Measurements from ENCODE around the gene PDGFB. TPM values are rescaled to one million over a fixed set of nuclear protein-coding genes. Genes with fewer than 3 reads are reported as not detected.

PDGFB gene
- total RNA-seq, 6 donors from 2014 or later: 15.4 to 41.7 (median 24.1) TPM

DNA sequence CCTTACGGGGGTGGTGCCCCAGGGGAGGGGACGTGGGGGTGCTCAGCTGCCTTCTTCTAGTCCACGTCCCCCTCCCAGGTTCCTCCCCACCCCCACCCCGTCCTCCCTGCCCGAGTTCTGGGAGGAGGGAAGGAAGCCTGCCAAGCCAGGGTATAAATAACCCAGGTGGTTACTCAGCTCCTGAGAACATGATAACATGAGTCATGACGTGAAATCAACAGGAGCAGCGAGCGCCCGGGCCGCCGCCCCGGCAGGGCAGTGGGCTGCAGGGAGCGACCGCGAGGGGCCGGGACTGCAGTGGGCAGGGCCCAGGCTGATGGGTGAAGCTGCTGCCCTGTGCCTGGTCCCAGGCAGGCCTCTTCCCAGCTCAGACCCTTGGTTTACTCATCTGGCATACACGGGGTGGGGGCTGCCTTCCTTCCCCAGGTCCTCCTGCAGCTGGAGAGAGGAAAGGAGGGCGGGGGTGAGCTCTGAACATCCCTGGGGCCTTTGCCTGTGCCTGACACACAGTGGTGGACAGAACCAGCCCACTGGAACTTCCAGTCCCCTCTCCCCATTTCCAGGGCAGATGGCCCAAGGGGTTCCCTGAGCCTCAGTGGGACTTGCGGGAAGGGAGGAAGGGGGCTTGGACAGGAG lies 8.8 kb upstream of the PDGFB start:
- H3K27ac ChIP-seq: peak overlapping the region; percentile 78 to 84 (median 84)
- TF ChIP-seq EP300 (IDR thresholded peaks at IDR 0.05) (peak in 2 of 4 donors; percentile 46 to 59), POLR2A (IDR thresholded peaks at IDR 0.05) (peak in 1 of 4 donors; percentile 21), POLR2AphosphoS5 (IDR thresholded peaks at IDR 0.05) (peak in 1 of 2 donors; percentile 61)
- TF ChIP-seq, protein P1, sequence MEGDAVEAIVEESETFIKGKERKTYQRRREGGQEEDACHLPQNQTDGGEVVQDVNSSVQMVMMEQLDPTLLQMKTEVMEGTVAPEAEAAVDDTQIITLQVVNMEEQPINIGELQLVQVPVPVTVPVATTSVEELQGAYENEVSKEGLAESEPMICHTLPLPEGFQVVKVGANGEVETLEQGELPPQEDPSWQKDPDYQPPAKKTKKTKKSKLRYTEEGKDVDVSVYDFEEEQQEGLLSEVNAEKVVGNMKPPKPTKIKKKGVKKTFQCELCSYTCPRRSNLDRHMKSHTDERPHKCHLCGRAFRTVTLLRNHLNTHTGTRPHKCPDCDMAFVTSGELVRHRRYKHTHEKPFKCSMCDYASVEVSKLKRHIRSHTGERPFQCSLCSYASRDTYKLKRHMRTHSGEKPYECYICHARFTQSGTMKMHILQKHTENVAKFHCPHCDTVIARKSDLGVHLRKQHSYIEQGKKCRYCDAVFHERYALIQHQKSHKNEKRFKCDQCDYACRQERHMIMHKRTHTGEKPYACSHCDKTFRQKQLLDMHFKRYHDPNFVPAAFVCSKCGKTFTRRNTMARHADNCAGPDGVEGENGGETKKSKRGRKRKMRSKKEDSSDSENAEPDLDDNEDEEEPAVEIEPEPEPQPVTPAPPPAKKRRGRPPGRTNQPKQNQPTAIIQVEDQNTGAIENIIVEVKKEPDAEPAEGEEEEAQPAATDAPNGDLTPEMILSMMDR (IDR thresholded peaks at IDR 0.05): peak in 1 of 6 experiments; percentile 24
- WGBS, 2 donors: 16 to 18% methylated on average over 12 to 19 of the region's 19 CpGs
- H3K36me3 ChIP-seq: no peaks in the 10 kb centered on the region
- no peaks in the 10 kb centered on the region for H3K27me3 ChIP-seq
- H3K9me3 ChIP-seq: no peaks in the 10 kb centered on the region
- H3K4me1 ChIP-seq: peaks cover 34 to 60% (median 49%) of the 10 kb centered on the region in 4 donors
- no peak overlapping the region for H3K4me3 ChIP-seq
- peak; percentile 11 to 35 for ATAC-seq (ENCODE audit: low FRiP score in 2 of 2)
- peak; percentile 81 to 87 for DNase-seq

DNA sequence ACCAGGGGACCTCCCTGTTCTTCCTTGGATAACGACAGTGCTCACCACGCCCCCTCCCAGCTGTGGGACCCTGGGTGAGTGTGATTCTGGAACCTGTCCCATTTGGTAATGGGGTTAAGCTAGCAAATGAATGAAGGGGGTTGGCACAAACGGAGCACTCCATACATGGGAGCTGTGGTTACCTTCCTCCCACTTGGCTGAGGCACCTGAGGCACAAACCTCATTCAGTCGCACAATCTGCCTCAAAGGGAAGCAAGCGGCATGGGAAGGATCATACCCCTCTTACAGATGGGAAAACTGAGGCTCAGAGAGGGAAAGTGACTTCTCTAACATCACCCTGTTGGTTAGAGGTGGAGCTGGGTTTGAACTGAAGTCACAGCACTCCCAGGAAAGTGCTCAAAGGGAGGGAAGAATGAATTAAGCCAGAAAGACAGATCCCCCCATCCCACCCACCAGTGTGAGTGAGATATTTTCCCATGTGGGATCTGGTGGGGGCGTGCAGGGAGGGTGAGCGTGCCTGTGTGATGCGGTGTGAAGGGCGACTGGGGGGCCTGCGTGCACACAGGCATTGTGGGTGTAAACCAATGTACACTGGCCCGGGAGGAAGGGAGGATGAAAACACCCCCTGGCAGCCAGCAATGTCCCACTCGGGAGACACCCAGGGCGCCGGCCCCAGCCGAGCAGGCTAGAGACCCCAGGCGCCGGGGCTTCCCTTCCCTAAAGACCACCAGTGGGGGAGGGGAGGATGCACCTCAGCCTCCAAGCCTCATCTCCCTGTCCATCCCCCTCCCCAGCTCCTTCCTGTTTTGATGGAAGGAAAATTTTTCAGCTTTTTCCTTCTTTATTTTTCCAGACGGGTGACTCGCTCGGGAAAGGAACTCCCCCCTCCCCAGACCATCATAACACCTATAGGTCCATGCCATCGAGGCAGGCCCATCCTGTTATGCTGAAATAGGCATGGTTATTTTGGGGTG lies 8.0 kb upstream of the PDGFB start:
- ATAC-seq (ENCODE audit: low FRiP score in 2 of 2) (no peak), DNase-seq (peak in 1 of 2 donors; percentile 77)
- no peaks in the 10 kb centered on the region for H3K36me3 ChIP-seq
- H3K27me3 ChIP-seq: no peaks in the 10 kb centered on the region
- TF ChIP-seq POLR2AphosphoS5 (IDR thresholded peaks at IDR 0.05) (peak in 1 of 2 donors; percentile 5), EP300 (IDR thresholded peaks at IDR 0.05) (peak in 1 of 4 donors; percentile 10)
- TF ChIP-seq, protein P1 (IDR thresholded peaks at IDR 0.05): no peak
- no peaks in the 10 kb centered on the region for H3K9me3 ChIP-seq
- H3K4me3 ChIP-seq: no peak overlapping the region
- H3K4me1 ChIP-seq: peaks cover 34 to 60% (median 49%) of the 10 kb centered on the region in 4 donors
- WGBS, 2 donors: 25 to 28% methylated on average over 21 of the region's 21 CpGs
- H3K27ac ChIP-seq: peak overlapping the region; percentile 44 to 84 (median 80)

DNA sequence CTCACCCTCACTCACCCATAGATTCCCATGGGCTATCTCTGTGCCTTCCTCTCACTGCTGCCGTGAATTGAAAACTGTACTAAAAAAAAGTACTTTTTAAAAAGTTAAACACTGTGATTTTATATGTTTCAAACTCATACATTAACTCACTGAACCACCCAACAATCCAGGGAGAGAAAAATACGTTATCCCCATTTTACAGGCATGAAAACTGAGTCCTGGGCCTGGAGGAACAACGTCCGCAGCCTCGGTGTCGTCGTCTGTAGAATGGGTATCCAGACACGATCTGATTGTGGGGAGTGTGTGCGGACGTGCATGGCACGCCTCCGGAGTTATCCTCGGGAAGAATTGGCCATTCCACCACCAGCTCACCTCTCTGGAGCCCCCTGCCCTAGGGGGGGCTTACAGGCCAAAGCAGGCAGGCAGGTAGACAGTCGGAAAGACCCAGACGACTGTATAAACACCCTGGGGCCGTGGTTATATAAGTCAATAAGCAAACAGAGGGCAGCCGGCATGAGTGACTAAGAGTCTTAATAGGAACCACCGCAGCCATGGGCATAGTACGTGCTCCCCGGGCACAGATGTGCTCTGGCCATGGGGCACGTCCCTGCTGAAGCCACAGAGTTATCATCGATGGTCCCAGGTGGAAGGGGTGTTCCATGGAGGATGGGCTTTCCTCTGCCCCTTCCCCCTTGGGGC lies 7.1 kb upstream of the PDGFB start:
- ATAC-seq (ENCODE audit: low FRiP score in 2 of 2) (no peak), DNase-seq (no peak)
- H3K27ac ChIP-seq: peak overlapping the region in 2 of 4 donors; percentile 83 to 84
- TF ChIP-seq EP300 (IDR thresholded peaks at IDR 0.05) (no peak), POLR2AphosphoS5 (IDR thresholded peaks at IDR 0.05) (no peak), POLR2A (IDR thresholded peaks at IDR 0.05) (no peak)
- TF ChIP-seq, protein P1 (IDR thresholded peaks at IDR 0.05): no peak
- H3K27me3 ChIP-seq: no peaks in the 10 kb centered on the region
- H3K9me3 ChIP-seq: no peaks in the 10 kb centered on the region
- no peak overlapping the region for H3K4me3 ChIP-seq
- WGBS, 2 donors: 70 to 76% methylated on average over 22 of the region's 22 CpGs
- peaks cover 34 to 60% (median 49%) of the 10 kb centered on the region in 4 donors for H3K4me1 ChIP-seq
- H3K36me3 ChIP-seq: no peaks in the 10 kb centered on the region

DNA sequence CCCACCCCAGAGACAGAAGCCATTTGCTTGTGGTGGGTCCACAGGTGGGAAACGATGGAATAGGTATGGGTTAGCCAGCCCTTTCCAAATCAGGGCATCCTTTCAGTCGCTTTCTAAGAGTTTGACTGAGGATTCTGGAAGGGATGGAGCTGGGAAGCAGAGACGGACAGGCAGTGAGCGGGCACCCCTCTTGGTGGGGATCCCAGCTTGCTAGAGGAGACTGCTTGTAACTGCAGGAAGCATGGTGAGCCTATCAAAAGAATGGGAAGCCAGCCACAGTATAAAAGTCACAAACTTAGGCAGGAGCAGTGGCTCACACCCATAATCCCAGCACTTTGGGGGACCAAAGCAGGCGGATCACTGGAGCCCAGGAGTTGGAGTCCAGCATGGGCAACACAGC lies 6.1 kb upstream of the PDGFB start:
- H3K27ac ChIP-seq: peak overlapping the region in 3 of 4 donors; percentile 53 to 79 (median 73)
- no peaks in the 10 kb centered on the region for H3K36me3 ChIP-seq
- H3K9me3 ChIP-seq: no peaks in the 10 kb centered on the region
- no peak for DNase-seq
- 84 to 95% methylated on average over 5 of the region's 5 CpGs for WGBS, 2 donors
- peaks cover 34 to 57% (median 54%) of the 10 kb centered on the region in 4 donors for H3K4me1 ChIP-seq
- TF ChIP-seq POLR2AphosphoS5 (IDR thresholded peaks at IDR 0.05): no peak
- TF ChIP-seq, protein P1 (IDR thresholded peaks at IDR 0.05): no peak
- no peak for TF ChIP-seq EP300 (IDR thresholded peaks at IDR 0.05)
- no peak for TF ChIP-seq POLR2A (IDR thresholded peaks at IDR 0.05)
- H3K27me3 ChIP-seq: no peaks in the 10 kb centered on the region
- no peak overlapping the region for H3K4me3 ChIP-seq
- no peak for ATAC-seq (ENCODE audit: low FRiP score in 2 of 2)

All from upper lobe of left lung (tissue), 6 donors.